HG02943 (cell line): ENCODE measurements around the gene MRPL9.

ENCODE experiments used
- ATAC-seq: cut with Tn5 transposase; IDR thresholded peaks from one replicate; pipeline ENCODE4 v1.9.1; 2021; ENCODE audit warnings: mild to moderate bottlenecking, low read depth, moderate library complexity; ENCODE audit not compliant: unreplicated experiment

MRPL9 gene

DNA sequence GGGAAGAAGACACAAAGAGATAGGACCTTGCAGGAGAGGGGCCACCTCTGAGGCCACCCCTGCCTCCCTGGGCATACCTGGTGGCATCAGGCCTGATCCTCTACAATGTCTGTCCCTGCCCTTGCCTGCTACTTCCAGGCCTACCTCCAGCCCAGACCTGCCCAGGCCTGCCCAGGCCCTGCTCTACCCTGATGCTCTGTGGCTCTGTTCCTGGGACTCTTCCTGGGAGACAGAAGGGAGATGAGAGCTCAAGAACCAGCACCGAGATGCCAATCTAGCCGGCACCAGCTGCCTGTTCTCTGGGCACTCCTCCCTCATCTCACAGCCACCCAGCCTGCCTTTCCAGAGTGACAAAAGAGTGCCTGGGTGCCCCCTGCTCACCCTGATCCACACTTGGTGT, 49.4 kb downstream of the MRPL9 start:
- no peak for ATAC-seq

DNA sequence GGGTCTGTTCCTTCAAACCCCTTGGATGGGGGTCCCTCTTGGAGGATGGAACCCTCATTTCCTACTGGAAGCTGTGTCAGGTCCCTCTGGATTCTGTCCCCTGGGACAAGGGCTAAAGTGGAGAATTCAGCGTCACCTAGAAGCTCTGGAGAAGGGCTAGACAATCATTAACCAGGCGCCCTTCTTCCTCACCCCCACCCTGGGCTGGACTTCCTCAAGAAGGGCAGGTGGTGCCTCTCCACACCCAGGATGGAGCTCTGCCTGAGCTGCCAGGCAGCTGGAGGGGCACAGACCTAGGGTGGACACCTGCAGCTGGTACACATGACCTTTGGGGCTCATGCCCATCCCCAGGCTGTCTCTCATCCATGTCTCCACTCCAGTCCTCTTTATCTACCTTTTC, 50.3 kb downstream of the MRPL9 start:
- no peak for ATAC-seq

DNA sequence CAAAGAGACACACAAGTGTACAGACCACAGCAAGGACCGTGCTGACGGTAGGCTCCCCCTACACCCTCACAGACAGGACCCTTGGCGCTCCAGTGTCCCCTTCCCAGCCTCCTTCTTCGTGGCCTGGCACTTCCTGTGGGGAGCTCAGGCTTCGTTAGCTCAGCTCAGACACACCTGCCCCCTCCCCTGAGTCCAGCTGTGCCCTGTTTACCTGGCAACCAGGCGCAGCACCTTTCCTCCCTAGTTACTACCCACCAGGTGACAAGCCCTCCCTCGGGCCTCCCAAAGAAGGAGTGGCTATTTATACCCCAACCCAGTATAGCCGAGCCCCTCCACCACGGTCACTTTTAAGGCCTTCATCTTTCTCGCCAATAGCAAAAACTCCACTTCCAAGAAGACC, 51.3 kb downstream of the MRPL9 start:
- ATAC-seq = no peak

- no peak for ATAC-seq
These were observed 52.1 kb downstream of the MRPL9 start for GRCh38 chr1:151711044-151711800.

DNA sequence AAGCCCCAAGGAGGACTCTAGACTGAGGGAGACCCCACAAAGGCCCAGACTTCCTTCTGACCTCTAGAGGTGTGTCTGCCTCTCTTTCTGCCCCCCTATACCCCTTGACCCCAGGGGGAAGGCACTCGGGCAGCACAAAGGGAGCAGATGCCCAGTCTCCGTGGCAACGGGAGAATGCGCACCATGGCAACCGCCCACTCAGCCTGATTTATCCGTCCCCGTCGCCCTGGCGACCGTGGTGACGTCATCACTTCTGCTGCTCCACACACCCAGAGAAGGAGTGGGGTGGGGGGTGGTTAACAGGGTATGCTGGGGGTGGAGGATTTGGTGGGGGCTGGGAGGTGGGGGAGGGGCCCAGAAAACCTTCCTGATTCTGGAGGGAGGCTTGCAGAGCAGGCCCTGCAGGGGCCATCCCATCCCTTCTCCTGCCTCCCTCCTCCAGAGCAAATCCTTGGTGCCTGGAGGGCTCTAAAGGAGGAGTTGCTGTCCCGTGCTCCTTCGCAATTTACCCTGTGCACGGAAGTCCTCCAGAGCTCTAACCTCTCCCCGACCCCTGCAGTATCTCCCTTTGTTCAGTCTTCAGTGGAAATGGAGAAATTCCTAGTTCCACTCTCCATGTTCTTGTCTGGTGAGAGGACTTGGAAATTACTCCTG, 53.0 kb downstream of the MRPL9 start:
- no peak for ATAC-seq
